MCF 10A (cell line): ENCODE data around the gene HIBCH. TPM values are rescaled to one million over a fixed set of nuclear protein-coding genes. Genes with fewer than 3 reads are reported as not detected.

Source experiments
- BruUV-seq: library from RNA; stranded (reverse); fragments of 400-500 nt; replicated peaks from 2 replicates; lab custom pipeline; 2021; lab: Mats Ljungman, UMichigan
- CTCF ChIA-PET: fragments of 300-600 bp; sonication (Branson Sonifier 250); formaldehyde crosslinking; extraction: SDS; loops from one replicate; lab custom pipeline; 2021; ENCODE audit warnings: antibody characterized with exemption, inconsistent platforms; lab: Yijun Ruan, JAX
- POLR2A ChIA-PET: fragments of 300-600, 350-650 bp; sonication (Branson Sonifier 250); formaldehyde crosslinking; extraction: SDS; loops from one replicate; lab custom pipeline; 2020; ENCODE audit warnings: antibody characterized with exemption, inconsistent platforms; lab: Yijun Ruan, JAX
- DNase-seq: peaks from one replicate; pipeline ENCODE4 v3.0.0-alpha.2; 2018; ENCODE audit not compliant: unreplicated experiment
- H3K27ac Mint-ChIP-seq: one replicate; pipeline ENCODE4 v1.8.0; 2022; ENCODE audit warnings: mild to moderate bottlenecking, low read depth, mixed read lengths; ENCODE audit not compliant: unreplicated experiment
- H3K27me3 Mint-ChIP-seq: one replicate; pipeline ENCODE4 v1.8.0; 2022; ENCODE audit warnings: mixed read lengths; ENCODE audit not compliant: insufficient read depth, unreplicated experiment
- H3K36me3 Mint-ChIP-seq: one replicate; pipeline ENCODE4 v1.8.0; 2022; ENCODE audit warnings: mild to moderate bottlenecking, moderate library complexity, mixed read lengths; ENCODE audit not compliant: insufficient read depth, unreplicated experiment
- H3K4me1 Mint-ChIP-seq: one replicate; pipeline ENCODE4 v1.8.0; 2022; ENCODE audit warnings: mixed read lengths; ENCODE audit not compliant: insufficient read depth, unreplicated experiment
- H3K4me3 Mint-ChIP-seq: one replicate; pipeline ENCODE4 v1.8.0; 2022; ENCODE audit warnings: mild to moderate bottlenecking, moderate library complexity, mixed read lengths; ENCODE audit not compliant: unreplicated experiment
- H3K9me3 Mint-ChIP-seq: one replicate; pipeline ENCODE4 v1.8.0; 2022; ENCODE audit warnings: mixed read lengths; ENCODE audit not compliant: unreplicated experiment
- CTCF ChIP-seq: fragments of 200-600 bp; IDR thresholded peaks from one replicate; pipeline ENCODE4 v1.8.0; 2022; ENCODE audit warnings: antibody characterized with exemption, mild to moderate bottlenecking; ENCODE audit not compliant: unreplicated experiment
- intact Hi-C: fragments of 100-400 bp; cut with micrococcal nuclease; formaldehyde crosslinking; loops from 2 replicates; pipeline ENCODE4 v1.14.1; 2022
- total RNA-seq: library from RNA; stranded (reverse); gene quantifications from 2 replicates; pipeline ENCODE4 v1.2.3, GENCODE V29; 2022

HIBCH gene
- total RNA-seq, 1 experiment from 2014 or later, result 14.7 TPM

- Mint-ChIP-seq H3K4me3 (no peak overlapping the region), H3K4me1 (no peaks in the 10 kb centered on the region), H3K27ac (no peak overlapping the region), H3K9me3 (no peaks in the 10 kb centered on the region), H3K27me3 (no peaks in the 10 kb centered on the region), H3K36me3 (peaks cover 31% of the 10 kb centered on the region)
- TF ChIP-seq CTCF, result no peak
- POLR2A ChIA-PET, result no interaction called here
- CTCF ChIA-PET, result interaction anchor here (0.7 to 2.3 kb wide), 6 partner anchors 19 to 352 kb away, joined by 3 to 10 read pairs (median 5); partner anchors contain the start of genes HIBCH and INPP1
- intact Hi-C loops, result no loop called here
- no peak for DNase-seq
- no TSS peak for BruUV-seq
Observed at GRCh38 chr2:190365499-190366204, 46.0 kb upstream of the HIBCH start.

- intact Hi-C loops, result no loop called here
Observed at GRCh38 chr2:190362894-190363293, 43.3 kb upstream of the HIBCH start.

GRCh38 chr2:190361572-190361971, 41.9 kb upstream of the HIBCH start:
- CTCF ChIA-PET, result interaction anchor here (2.3 to 4.9 kb wide), 2 partner anchors 8 to 17 kb away, joined by 8 to 28 read pairs; no protein-coding TSS in a partner anchor

More at GRCh38 chr2:190362894-190363293, 43.3 kb upstream of the HIBCH start:
- Mint-ChIP-seq H3K36me3 (peaks cover 15% of the 10 kb centered on the region), H3K4me3 (no peak overlapping the region), H3K27me3 (no peaks in the 10 kb centered on the region), H3K27ac (no peak overlapping the region), H3K4me1 (peaks cover 13% of the 10 kb centered on the region), H3K9me3 (no peaks in the 10 kb centered on the region)
- CTCF ChIA-PET, result interaction anchor here (4.9 kb wide), 1 partner anchor 18 kb away, joined by 28 read pairs; no protein-coding TSS in a partner anchor
- BruUV-seq, result no TSS peak
- DNase-seq, result no peak
- no peak for TF ChIP-seq CTCF
- POLR2A ChIA-PET, result no interaction called here

More at GRCh38 chr2:190361572-190361971, 41.9 kb upstream of the HIBCH start:
- intact Hi-C loops, result no loop called here
- H3K36me3 Mint-ChIP-seq, result peaks cover 13% of the 10 kb centered on the region
- no peak for DNase-seq
- no peaks in the 10 kb centered on the region for H3K9me3 Mint-ChIP-seq
- TF ChIP-seq CTCF, result no peak
- H3K4me1 Mint-ChIP-seq, result peaks cover 13% of the 10 kb centered on the region
- H3K27me3 Mint-ChIP-seq, result no peaks in the 10 kb centered on the region
- H3K4me3 Mint-ChIP-seq, result no peak overlapping the region
- no peak overlapping the region for H3K27ac Mint-ChIP-seq
- POLR2A ChIA-PET, result interaction anchor here (4.9 kb wide), 1 partner anchor 16 kb away, joined by 45 read pairs; the partner anchor contains the start of gene INPP1
- BruUV-seq, result no TSS peak
